IPS-18a (cell line): ENCODE results near the gene SNW1.

Source experiments
- H3K27ac ChIP-seq: one replicate; pipeline ENCODE4 v1.5.1; 2013; ENCODE audit warnings: low read length
- H3K27me3 ChIP-seq: one replicate; pipeline ENCODE4 v1.6.1; 2013; ENCODE audit warnings: mild to moderate bottlenecking, low read length; ENCODE audit not compliant: control insufficient read depth, insufficient read depth
- H3K36me3 ChIP-seq: one replicate; pipeline ENCODE4 v1.6.1; 2013; ENCODE audit warnings: low read depth, low read length; ENCODE audit not compliant: control insufficient read depth
- H3K4me1 ChIP-seq: one replicate; pipeline ENCODE4 v1.6.1; 2013; ENCODE audit warnings: low read depth, low read length; ENCODE audit not compliant: control insufficient read depth
- H3K4me3 ChIP-seq: one replicate; pipeline ENCODE4 v1.5.1; 2013; ENCODE audit warnings: low read length
- H3K9ac ChIP-seq: one replicate; pipeline ENCODE4 v1.6.1; 2013; ENCODE audit warnings: mild to moderate bottlenecking, low read length, moderate library complexity
- H3K9me3 ChIP-seq: one replicate; pipeline ENCODE4 v1.6.1; 2013; ENCODE audit warnings: low read depth, low read length; ENCODE audit not compliant: control insufficient read depth

The SNW1 gene

DNA sequence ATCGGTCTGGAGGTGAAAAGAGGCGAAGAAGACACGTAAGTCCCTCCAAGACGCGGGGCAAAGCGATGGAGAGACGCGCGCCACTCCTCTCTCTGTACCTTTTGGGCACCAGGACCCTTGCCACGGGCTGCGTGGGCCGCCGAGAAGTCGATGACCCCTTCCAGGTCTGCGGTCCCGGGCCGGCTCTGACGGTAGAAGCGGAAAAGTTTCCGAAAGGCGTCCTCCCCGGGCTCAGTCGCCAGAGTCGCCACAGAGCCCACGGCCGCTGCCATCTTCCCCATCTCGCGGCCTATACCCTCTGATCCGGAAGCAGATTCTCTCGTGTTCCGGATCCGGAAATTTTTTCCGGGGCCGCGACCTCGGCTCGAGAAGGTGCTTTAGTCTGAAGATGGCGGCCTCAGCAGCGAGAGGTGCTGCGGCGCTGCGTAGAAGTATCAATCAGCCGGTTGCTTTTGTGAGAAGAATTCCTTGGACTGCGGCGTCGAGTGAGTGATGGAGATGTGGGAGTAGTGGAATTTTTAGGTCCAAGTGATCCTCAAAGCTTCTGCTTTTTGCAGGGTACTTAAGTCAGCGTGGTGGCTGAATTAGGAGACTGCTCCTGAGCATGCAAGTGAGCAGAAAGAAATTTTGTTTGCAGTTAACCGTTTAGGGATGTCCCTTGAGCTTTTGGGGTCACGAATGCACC is 53.1 kb downstream of the SNW1 start, which contains the start of the genes ALKBH1 and SLIRP:
TSS of gene ALKBH1 (minus strand) at position 300 of the 685 bp plus-strand sequence. CDS start at position 281, 19 bp downstream.
TSS of gene SLIRP (plus strand) at position 380 of the 685 bp plus-strand sequence. CDS start at position 389, 9 bp downstream.
- Histone ChIP-seq H3K4me3 (peak within 1 kb of the TSS; percentile 99), H3K27me3 (no peaks in the 10 kb centered on the region), H3K9me3 (no peaks in the 10 kb centered on the region), H3K4me1 (peaks cover 4% of the 10 kb centered on the region), H3K27ac (peak within 1 kb of the TSS; percentile 87), H3K36me3 (peaks cover 36% of the 10 kb centered on the region), H3K9ac (peak within 1 kb of the TSS; percentile 94)

DNA sequence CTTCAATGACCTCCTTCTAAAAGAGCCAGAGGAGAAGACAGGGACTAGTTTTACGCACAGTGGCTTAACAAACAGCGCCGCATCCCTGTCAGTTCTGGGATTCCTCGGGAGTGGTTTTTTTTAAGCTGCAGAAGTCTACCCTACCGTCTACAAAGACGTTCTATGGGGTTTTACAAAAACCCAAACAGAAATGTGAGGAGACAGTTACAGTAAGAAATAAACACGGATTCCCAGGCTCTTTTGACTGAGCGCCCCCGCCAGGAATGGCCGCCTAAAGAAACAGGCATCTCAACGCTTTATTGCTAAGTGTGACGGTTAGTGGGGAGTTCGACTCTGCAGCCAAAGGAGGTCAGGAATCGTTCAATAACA is 53.6 kb downstream of the SNW1 start:
- Histone ChIP-seq H3K27ac (peak overlapping the region; percentile 87), H3K4me3 (peak overlapping the region; percentile 99), H3K27me3 (no peaks in the 10 kb centered on the region), H3K36me3 (peaks cover 37% of the 10 kb centered on the region), H3K9ac (peak overlapping the region; percentile 94), H3K9me3 (no peaks in the 10 kb centered on the region), H3K4me1 (peaks cover 4% of the 10 kb centered on the region)

DNA sequence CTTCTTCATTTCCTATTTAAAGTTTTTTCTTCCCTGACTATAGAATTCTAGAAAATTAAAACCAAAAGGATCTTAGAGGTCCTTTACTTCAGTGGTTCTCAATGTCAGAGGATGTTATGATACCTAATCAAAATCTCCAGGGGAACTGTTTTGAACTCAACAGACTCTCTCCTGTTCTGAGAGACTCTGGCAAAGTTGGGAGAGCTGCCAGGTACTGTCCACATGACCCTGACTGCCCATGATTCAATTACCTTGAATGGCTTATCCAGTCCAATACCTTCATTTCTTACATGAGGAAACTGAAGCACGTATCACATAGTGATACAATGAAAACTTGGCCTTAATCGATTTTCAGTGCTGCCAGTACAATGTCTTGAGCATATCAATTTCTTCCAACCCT is 69.7 kb downstream of the SNW1 start:
- no peak overlapping the region for H3K9ac ChIP-seq
- H3K4me3 ChIP-seq = no peak overlapping the region
- no peaks in the 10 kb centered on the region for H3K27me3 ChIP-seq
- no peak overlapping the region for H3K27ac ChIP-seq
- no peaks in the 10 kb centered on the region for H3K9me3 ChIP-seq
- H3K4me1 ChIP-seq = peaks cover 8% of the 10 kb centered on the region
- peaks cover 21% of the 10 kb centered on the region for H3K36me3 ChIP-seq

DNA sequence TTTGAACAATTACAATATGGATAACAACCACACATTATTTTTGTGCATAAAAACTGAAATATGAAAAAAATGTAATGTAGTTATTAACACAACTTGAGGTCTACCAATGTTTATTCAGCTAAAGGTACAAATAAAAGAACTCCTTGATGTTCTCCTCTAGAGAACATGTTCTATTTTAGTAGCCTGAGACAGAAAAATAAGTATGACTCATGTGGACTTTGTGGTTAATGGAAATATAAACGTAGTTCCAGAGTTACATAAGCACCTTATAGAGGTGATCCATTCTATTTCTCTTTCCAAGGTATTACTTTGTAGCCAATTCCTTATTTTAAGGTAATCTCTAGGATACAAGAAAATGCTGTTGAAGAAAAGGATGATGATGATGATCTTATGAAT is 78.8 kb downstream of the SNW1 start:
- H3K36me3 ChIP-seq = peaks cover 14% of the 10 kb centered on the region
- H3K4me1 ChIP-seq = no peaks in the 10 kb centered on the region
- H3K9ac ChIP-seq = no peak overlapping the region
- H3K27ac ChIP-seq = no peak overlapping the region
- H3K27me3 ChIP-seq = no peaks in the 10 kb centered on the region
- H3K4me3 ChIP-seq = no peak overlapping the region
- no peaks in the 10 kb centered on the region for H3K9me3 ChIP-seq

DNA sequence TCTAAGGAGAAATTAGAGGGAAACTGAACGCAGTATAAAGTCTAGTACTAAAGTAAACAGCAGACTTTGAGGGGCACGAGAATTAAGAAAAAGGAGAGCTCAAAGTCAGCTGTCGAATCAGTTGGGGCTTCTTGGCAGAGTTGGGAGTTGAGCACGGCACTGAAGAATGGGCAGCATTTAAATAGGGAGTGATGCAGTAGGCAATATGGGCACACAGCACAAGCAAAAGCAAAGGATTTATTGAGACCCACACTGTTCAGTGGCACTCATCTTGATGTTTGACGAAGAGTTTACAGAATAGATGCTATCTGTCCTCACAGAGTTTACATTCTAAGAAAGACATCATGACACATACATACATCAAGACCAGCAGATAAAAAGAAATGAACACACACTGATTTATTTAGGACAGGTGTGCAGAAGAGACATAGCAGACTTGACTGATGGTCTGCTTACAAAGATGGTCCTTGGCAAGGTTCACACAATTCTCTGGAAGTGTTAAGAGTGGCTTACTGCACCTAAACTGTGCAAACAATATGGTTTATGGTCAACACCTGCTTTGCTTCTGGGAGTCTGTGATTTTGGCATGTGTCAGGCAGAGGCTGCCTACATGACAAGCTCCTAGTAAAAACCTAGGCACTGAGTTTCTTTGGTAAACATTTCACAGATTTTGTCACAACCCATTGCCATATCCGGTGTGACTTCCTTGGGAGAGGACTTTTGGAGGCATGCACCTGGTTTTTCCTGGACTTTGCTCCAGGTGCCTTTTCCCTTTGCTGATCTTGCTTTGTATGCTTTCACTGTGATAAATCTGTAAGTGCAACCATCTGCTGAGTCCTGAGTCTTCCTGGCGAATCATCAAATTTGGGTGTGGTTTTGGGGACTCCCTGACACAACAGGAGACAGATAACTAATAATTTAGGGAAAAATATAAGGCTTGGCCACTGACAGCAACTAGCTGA is 79.5 kb downstream of the SNW1 start:
- H3K36me3 ChIP-seq = peaks cover 14% of the 10 kb centered on the region
- H3K27ac ChIP-seq = no peak overlapping the region
- no peak overlapping the region for H3K9ac ChIP-seq
- no peaks in the 10 kb centered on the region for H3K9me3 ChIP-seq
- H3K4me3 ChIP-seq = no peak overlapping the region
- H3K27me3 ChIP-seq = no peaks in the 10 kb centered on the region
- no peaks in the 10 kb centered on the region for H3K4me1 ChIP-seq

DNA sequence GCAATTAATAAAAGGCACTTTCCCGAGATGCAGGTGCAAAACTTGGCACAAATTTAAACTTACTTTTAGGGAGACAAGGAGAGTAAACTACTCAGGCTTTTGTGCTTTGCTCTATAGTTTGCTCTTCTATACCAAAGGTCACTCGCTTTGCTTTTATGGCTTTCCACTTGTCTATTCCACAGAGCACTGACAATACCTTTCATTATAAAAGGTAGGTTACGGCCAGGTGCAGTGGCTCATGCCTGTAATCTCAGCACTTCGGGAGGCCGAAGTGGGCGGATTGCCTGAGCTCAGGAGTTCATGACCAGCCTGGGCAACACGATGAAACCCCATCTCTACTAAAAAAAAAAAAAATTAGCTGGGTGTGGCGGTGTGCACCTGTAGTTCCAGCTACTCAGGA is 86.0 kb downstream of the SNW1 start:
- no peak overlapping the region for H3K27ac ChIP-seq
- H3K9me3 ChIP-seq = no peaks in the 10 kb centered on the region
- H3K27me3 ChIP-seq = no peaks in the 10 kb centered on the region
- no peaks in the 10 kb centered on the region for H3K4me1 ChIP-seq
- H3K4me3 ChIP-seq = no peak overlapping the region
- H3K36me3 ChIP-seq = peaks cover 36% of the 10 kb centered on the region
- no peak overlapping the region for H3K9ac ChIP-seq

DNA sequence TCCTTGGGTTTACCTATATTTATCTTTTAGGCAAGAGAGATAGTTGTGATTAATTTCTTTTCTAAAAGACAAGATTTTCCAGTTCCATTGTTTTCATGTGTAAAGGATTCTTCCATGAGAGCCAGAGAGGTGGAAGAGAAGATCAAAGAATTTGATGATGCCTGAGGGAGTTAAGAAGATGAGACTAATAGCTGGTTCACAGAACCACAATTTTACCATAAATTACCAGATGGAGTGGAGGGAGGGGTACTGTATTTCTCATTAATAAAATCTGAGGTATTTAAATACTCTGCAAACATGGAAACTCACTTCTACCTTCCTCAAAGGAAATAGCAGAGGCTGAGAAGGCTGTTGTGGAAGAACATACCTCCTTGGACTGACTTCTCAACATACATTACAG is 87.8 kb downstream of the SNW1 start:
- Histone ChIP-seq H3K4me3 (no peak overlapping the region), H3K4me1 (no peaks in the 10 kb centered on the region), H3K27me3 (no peaks in the 10 kb centered on the region), H3K36me3 (peaks cover 32% of the 10 kb centered on the region), H3K27ac (no peak overlapping the region), H3K9ac (no peak overlapping the region), H3K9me3 (no peaks in the 10 kb centered on the region)
